ENCODE results near the gene TMEM178A. TPM values are rescaled to one million over a fixed set of nuclear protein-coding genes. Genes with fewer than 3 reads are reported as not detected.

The TMEM178A gene
- total and polyA plus RNA-seq, 2 of the 8 experiments (the other 6 are each of a cell fraction or from before 2014, with no cell fraction given): 11.2 to 14.9 TPM

DNA sequence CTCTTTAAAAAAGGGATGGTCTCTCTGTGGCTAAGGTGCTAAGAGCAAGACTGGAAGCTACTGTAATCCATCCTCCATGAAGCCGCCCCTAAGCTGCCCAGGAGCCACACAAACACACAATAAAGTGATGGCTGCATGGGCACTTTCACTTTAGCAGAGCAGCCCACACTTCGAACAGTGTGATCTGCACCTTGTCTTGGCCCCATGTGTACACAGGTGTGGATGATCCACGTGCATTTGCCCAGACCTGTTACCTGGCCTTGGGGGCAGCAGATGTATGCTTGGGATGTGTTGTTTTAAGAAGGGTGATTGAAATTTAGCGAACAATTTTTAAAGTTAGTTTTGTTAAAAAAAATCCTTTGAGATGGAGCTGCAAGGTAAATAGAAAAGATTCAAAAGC lies 39.9 kb downstream of the TMEM178A start:
- CTCF ChIA-PET (ENCODE audit: partially characterized antibody): interaction anchor here (0.9 to 3.7 kb wide), 3 partner anchors 13 to 25 kb away, joined by 3 to 17 read pairs (median 3); no protein-coding TSS in a partner anchor
- H3K79me2 ChIP-seq (ENCODE audit: control insufficient read depth in 1 of 2, insufficient read depth in 2 of 2, low read length in 2 of 2): no peaks in the 10 kb centered on the region
- peaks cover 0 to 2% (median 0%) of the 10 kb centered on the region in 4 experiments; a peak in 1 of 8 replicates for H3K36me3 ChIP-seq (ENCODE audit: control insufficient read depth in 2 of 4, insufficient read depth in 4 of 4, low read length in 3 of 4)
- H3K9me3 ChIP-seq (ENCODE audit: insufficient read depth in 2 of 2, low read depth in 1 of 2, low read length in 1 of 2): peaks cover 5 to 6% of the 10 kb centered on the region in 2 experiments; a peak in 3 of 4 replicates
- no peak overlapping the region for H3K27ac ChIP-seq (ENCODE audit: low read depth, low read length)
- H2AFZ ChIP-seq (ENCODE audit: low read length): no peak overlapping the region
- TF ChIP-seq, protein P1, sequence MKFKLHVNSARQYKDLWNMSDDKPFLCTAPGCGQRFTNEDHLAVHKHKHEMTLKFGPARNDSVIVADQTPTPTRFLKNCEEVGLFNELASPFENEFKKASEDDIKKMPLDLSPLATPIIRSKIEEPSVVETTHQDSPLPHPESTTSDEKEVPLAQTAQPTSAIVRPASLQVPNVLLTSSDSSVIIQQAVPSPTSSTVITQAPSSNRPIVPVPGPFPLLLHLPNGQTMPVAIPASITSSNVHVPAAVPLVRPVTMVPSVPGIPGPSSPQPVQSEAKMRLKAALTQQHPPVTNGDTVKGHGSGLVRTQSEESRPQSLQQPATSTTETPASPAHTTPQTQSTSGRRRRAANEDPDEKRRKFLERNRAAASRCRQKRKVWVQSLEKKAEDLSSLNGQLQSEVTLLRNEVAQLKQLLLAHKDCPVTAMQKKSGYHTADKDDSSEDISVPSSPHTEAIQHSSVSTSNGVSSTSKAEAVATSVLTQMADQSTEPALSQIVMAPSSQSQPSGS (IDR thresholded peaks at IDR 0.05; ENCODE audit: low read length): no peak
- no peak for TF ChIP-seq CBX8 (IDR thresholded peaks at IDR 0.05; ENCODE audit: borderline replicate concordance, low read depth, low read length)
- no peak for TF ChIP-seq KDM4A (IDR thresholded peaks at IDR 0.05; ENCODE audit: low read depth, low read length, severe bottlenecking)
- TF ChIP-seq SRF (IDR thresholded peaks at IDR 0.05; ENCODE audit: low read depth, low read length): no peak
- no peak for TF ChIP-seq CHD2 (IDR thresholded peaks at IDR 0.05; ENCODE audit: low read length)
- no peak for TF ChIP-seq KDM5A (IDR thresholded peaks at IDR 0.05; ENCODE audit: low read length)
- TF ChIP-seq JUN (IDR thresholded peaks at IDR 0.05; ENCODE audit: low read depth, low read length): no peak
- no peak for TF ChIP-seq EGR1 (IDR thresholded peaks at IDR 0.05; ENCODE audit: borderline replicate concordance, low read depth, low read length)
- TF ChIP-seq TCF12 (IDR thresholded peaks at IDR 0.05; ENCODE audit: low read depth, low read length): no peak
- H3K4me2 ChIP-seq (ENCODE audit: insufficient read depth in 1 of 2, low read depth in 2 of 2, low read length in 2 of 2): no peak overlapping the region
- H2BK12ac ChIP-seq (ENCODE audit: low read depth, low read length): no peak overlapping the region
- H3K79me1 ChIP-seq (ENCODE audit: low read depth, low read length): no peaks in the 10 kb centered on the region
- no peak for DNase-seq (ENCODE audit: low read depth in 1 of 2, low spot score in 2 of 2)
- H3K4me3 ChIP-seq (ENCODE audit: extremely low read depth in 1 of 4, insufficient read depth in 2 of 4, low read depth in 3 of 4, low read length in 4 of 4): no peak overlapping the region
- H3K23ac ChIP-seq (ENCODE audit: insufficient read length): no peak overlapping the region
- H4K5ac ChIP-seq (ENCODE audit: insufficient read length, low read depth, low read length): no peak overlapping the region
- H2AK5ac ChIP-seq (ENCODE audit: low read depth, low read length): no peak overlapping the region
- no peaks in the 10 kb centered on the region for H3K23me2 ChIP-seq (ENCODE audit: low read depth, low read length)
- H2BK120ac ChIP-seq (replicated peaks; ENCODE audit: low read depth, low read length): no peak overlapping the region
- no peak overlapping the region for H4K8ac ChIP-seq (ENCODE audit: extremely low read depth, insufficient read depth, low read length)
- no peak overlapping the region for H3K9ac ChIP-seq (replicated peaks in 1 of 4; ENCODE audit: extremely low read depth in 1 of 4, low read depth in 3 of 4, low read length in 3 of 4)
- no peaks in the 10 kb centered on the region for H3K27me3 ChIP-seq (replicated peaks in 1 of 4; ENCODE audit: control insufficient read depth in 3 of 4, extremely low read depth in 1 of 4, insufficient read depth in 3 of 4, low read length in 3 of 4)
- no peak overlapping the region for H3K18ac ChIP-seq (ENCODE audit: extremely low read depth, low read length)
- no peak overlapping the region for H2BK5ac ChIP-seq (ENCODE audit: low read depth, low read length)
- no peak for FAIRE-seq
- no peak overlapping the region for H2BK15ac ChIP-seq (ENCODE audit: low read length)
- no peak overlapping the region for H3K56ac ChIP-seq (replicated peaks; ENCODE audit: insufficient read length, low read depth, low read length)
- H3K14ac ChIP-seq (ENCODE audit: insufficient read length): no peak overlapping the region
- POLR2A ChIA-PET (ENCODE audit: partially characterized antibody): interaction anchor here (1.0 kb wide), 1 partner anchor 9 kb away, joined by 3 read pairs; no protein-coding TSS in a partner anchor
- no peak overlapping the region for H4K91ac ChIP-seq (replicated peaks; ENCODE audit: insufficient read length, low read length)
- no peak overlapping the region for H3K4ac ChIP-seq (replicated peaks; ENCODE audit: insufficient read length, low read depth, low read length)
- no peaks in the 10 kb centered on the region for H3K4me1 ChIP-seq (replicated peaks in 1 of 4; ENCODE audit: control insufficient read depth in 3 of 4, insufficient read depth in 4 of 4, low read length in 3 of 4)
- WGBS, 2 experiments (ENCODE audit: extremely low coverage in 1 of 2, insufficient coverage in 1 of 2, insufficient read length in 1 of 2, insufficient replicate concordance in 2 of 2, low coverage in 1 of 2, low lambda C conversion rate in 2 of 2, missing lambda C conversion rate in 1 of 2): 80 to 100% methylated on average over 1 to 4 of the region's 4 CpGs
- H4K20me1 ChIP-seq (replicated peaks in 1 of 2; ENCODE audit: control insufficient read depth in 1 of 2, insufficient read depth in 2 of 2, low read length in 2 of 2): no peaks in the 10 kb centered on the region
- no peak overlapping the region for H2BK20ac ChIP-seq (ENCODE audit: low read length)

All from H1 (cell line).